H9 (cell line): ENCODE measurements around the gene BCL2L1. TPM values are rescaled to one million over a fixed set of nuclear protein-coding genes. Genes with fewer than 3 reads are reported as not detected.

Experiments used
- DNase-seq: peaks from one replicate; pipeline ENCODE4 v3.0.0-alpha.2; 2017
- H2AFZ ChIP-seq: one replicate; pipeline ENCODE4 v1.6.1; 2013; ENCODE audit warnings: mild to moderate bottlenecking, low read length, control low read depth, moderate library complexity
- H2AK5ac ChIP-seq: 2 replicates; pipeline ENCODE4 v1.6.1; 2013; ENCODE audit warnings: low read length, control low read depth, mixed read lengths; ENCODE audit not compliant: insufficient read length
- H2BK120ac ChIP-seq: one replicate; pipeline ENCODE4 v1.6.1; 2013; ENCODE audit warnings: low read depth, mild to moderate bottlenecking, low read length, control low read depth, inconsistent platforms; ENCODE audit not compliant: poor library complexity, severe bottlenecking
- H2BK12ac ChIP-seq: 2 replicates; pipeline ENCODE4 v1.6.1; 2013; ENCODE audit warnings: low read length, control low read depth, mixed read lengths, low read depth; ENCODE audit not compliant: insufficient read length
- H2BK15ac ChIP-seq: 2 replicates; pipeline ENCODE4 v1.6.1; 2013; ENCODE audit warnings: low read depth, low read length, control low read depth
- H2BK20ac ChIP-seq: one replicate; pipeline ENCODE4 v1.6.1; 2013; ENCODE audit warnings: low read depth, mild to moderate bottlenecking, low read length, control low read depth, inconsistent platforms; ENCODE audit not compliant: poor library complexity, severe bottlenecking
- H2BK5ac ChIP-seq: 2 replicates; pipeline ENCODE4 v1.6.1; 2013; ENCODE audit warnings: low read length, control low read depth, mixed read lengths; ENCODE audit not compliant: insufficient read length
- H3K14ac ChIP-seq: 2 replicates; pipeline ENCODE4 v1.6.1; 2013; ENCODE audit warnings: low read length, control low read depth; ENCODE audit not compliant: insufficient read depth
- H3K18ac ChIP-seq: 2 replicates; pipeline ENCODE4 v1.6.1; 2013; ENCODE audit warnings: low read depth, mild to moderate bottlenecking, mixed read lengths, low read length, control low read depth; ENCODE audit not compliant: insufficient read length
- H3K23ac ChIP-seq: 2 replicates; pipeline ENCODE4 v1.6.1; 2013; ENCODE audit warnings: low read length, control low read depth, mixed read lengths, low read depth; ENCODE audit not compliant: insufficient read length
- H3K23me2 ChIP-seq: 2 replicates; pipeline ENCODE4 v1.6.1; 2013; ENCODE audit warnings: low read depth, mild to moderate bottlenecking, mixed read lengths, low read length, control low read depth; ENCODE audit not compliant: insufficient read length, poor library complexity, severe bottlenecking
- H3K27ac ChIP-seq: 2 replicates; pipeline ENCODE4 v1.5.1; 2013; ENCODE audit warnings: low read length, control low read depth, mixed read lengths, low read depth; ENCODE audit not compliant: insufficient read length
- H3K27me3 ChIP-seq: 2 replicates; pipeline ENCODE4 v1.6.1; 2013; ENCODE audit warnings: low read length, control low read depth, inconsistent platforms; ENCODE audit not compliant: insufficient read depth
- H3K4ac ChIP-seq: 2 replicates; pipeline ENCODE4 v1.6.1; 2013; ENCODE audit warnings: low read depth, mild to moderate bottlenecking, control low read depth, inconsistent platforms, low read length, moderate library complexity
- H3K4me1 ChIP-seq: 2 replicates; pipeline ENCODE4 v1.6.1; 2013; ENCODE audit warnings: low read length, control low read depth, inconsistent platforms; ENCODE audit not compliant: insufficient read depth
- H3K4me2 ChIP-seq: 2 replicates; pipeline ENCODE4 v1.6.1; 2013; ENCODE audit warnings: low read length, control low read depth, mixed read lengths; ENCODE audit not compliant: insufficient read length, insufficient read depth
- H3K56ac ChIP-seq: 2 replicates; pipeline ENCODE4 v1.6.1; 2013; ENCODE audit warnings: low read depth, mild to moderate bottlenecking, mixed read lengths, low read length, control low read depth; ENCODE audit not compliant: insufficient read length
- H3K79me1 ChIP-seq: 2 replicates; pipeline ENCODE4 v1.6.1; 2013; ENCODE audit warnings: low read depth, mild to moderate bottlenecking, moderate library complexity, low read length, control low read depth, inconsistent platforms; ENCODE audit not compliant: insufficient read depth, poor library complexity, severe bottlenecking
- H3K79me2 ChIP-seq: 2 replicates; pipeline ENCODE4 v1.6.1; 2013; ENCODE audit warnings: low read length, control low read depth, inconsistent platforms; ENCODE audit not compliant: insufficient read depth
- H3K9ac ChIP-seq: 2 replicates; pipeline ENCODE4 v1.6.1; 2013; ENCODE audit warnings: low read length, control low read depth, mixed read lengths; ENCODE audit not compliant: insufficient read length; ENCODE audit errors: extremely low read depth
- H3K9me3 ChIP-seq: one replicate; pipeline ENCODE4 v1.6.1; 2013; ENCODE audit warnings: low read depth, low read length, inconsistent platforms; ENCODE audit not compliant: control insufficient read depth
- H3T11ph ChIP-seq: one replicate; pipeline ENCODE4 v1.6.1; 2013; ENCODE audit warnings: mild to moderate bottlenecking, low read length, control low read depth, inconsistent platforms
- H4K20me1 ChIP-seq: one replicate; pipeline ENCODE4 v1.6.1; 2013; ENCODE audit not compliant: control insufficient read depth, insufficient read length, insufficient read depth
- H4K5ac ChIP-seq: 2 replicates; pipeline ENCODE4 v1.6.1; 2013; ENCODE audit warnings: low read depth, mild to moderate bottlenecking, mixed read lengths, low read length, control low read depth; ENCODE audit not compliant: insufficient read length
- H4K8ac ChIP-seq: replicated peaks from 2 replicates; pipeline ENCODE4 v1.6.1; 2013; ENCODE audit warnings: low read length, control low read depth, mixed read lengths, low read depth; ENCODE audit not compliant: insufficient read length
- H4K91ac ChIP-seq: 2 replicates; pipeline ENCODE4 v1.6.1; 2013; ENCODE audit warnings: low read depth, mild to moderate bottlenecking, moderate library complexity, mixed read lengths, low read length, control low read depth; ENCODE audit not compliant: insufficient read length
- H3K27ac Mint-ChIP-seq, 3 experiments: 2 replicates in 2 of 3; 3 replicates in 1 of 3; pipeline ENCODE4 v1.8.0; 2020 to 2021; ENCODE audit warnings: mixed read lengths in 3 of 3, mild to moderate bottlenecking in 1 of 3, moderate library complexity in 1 of 3
- H3K27me3 Mint-ChIP-seq: 2 replicates; pipeline ENCODE4 v1.8.0; 2021; ENCODE audit warnings: low read depth, mild to moderate bottlenecking, moderate library complexity, mixed read lengths
- H3K36me3 Mint-ChIP-seq, 3 experiments: 2 replicates in 2 of 3; 3 replicates in 1 of 3; pipeline ENCODE4 v1.8.0; 2020 to 2021; ENCODE audit warnings: low read depth in 3 of 3, mixed read lengths in 3 of 3; ENCODE audit not compliant: insufficient read depth in 1 of 3
- H3K4me1 Mint-ChIP-seq, 2 experiments: 2 replicates each; pipeline ENCODE4 v1.8.0; 2020; ENCODE audit warnings: mixed read lengths in 2 of 2
- H3K4me3 Mint-ChIP-seq, 2 experiments: 2 replicates in 1 of 2; 3 replicates in 1 of 2; pipeline ENCODE4 v1.8.0; 2020 to 2021; ENCODE audit warnings: mild to moderate bottlenecking in 2 of 2, mixed read lengths in 2 of 2, moderate library complexity in 1 of 2
- H3K9me3 Mint-ChIP-seq, 2 experiments: 2 replicates in 1 of 2; 3 replicates in 1 of 2; pipeline ENCODE4 v1.8.0; 2020; ENCODE audit warnings: mild to moderate bottlenecking in 2 of 2, mixed read lengths in 2 of 2, moderate library complexity in 1 of 2
- WGBS: extraction: QIAGEN DNeasy Blood & Tissue Kit; methylation state at CpG from one replicate; pipeline ENCODE4 v1.1.7; 2013; ENCODE audit warnings: missing lambda C conversion rate, low lambda C conversion rate, mixed read lengths; ENCODE audit not compliant: insufficient read length; ENCODE audit errors: extremely low coverage; 5-methylcytosine and 5-hydroxymethylcytosine counted together
- total RNA-seq: library from RNA; stranded (reverse); gene quantifications from 2 replicates; pipeline ENCODE4 v1.2.1, GENCODE V29; 2021
- TF ChIP-seq, protein P1 (sequence below): fragments of 200-600 bp; sonication (generic); conservative IDR thresholded peaks from 3 replicates; pipeline ENCODE4 v1.8.0; 2021; ENCODE audit warnings: antibody characterized with exemption, mild to moderate bottlenecking

Gene BCL2L1
- total RNA-seq, 1 experiment from 2014 or later, result 105 TPM

DNA sequence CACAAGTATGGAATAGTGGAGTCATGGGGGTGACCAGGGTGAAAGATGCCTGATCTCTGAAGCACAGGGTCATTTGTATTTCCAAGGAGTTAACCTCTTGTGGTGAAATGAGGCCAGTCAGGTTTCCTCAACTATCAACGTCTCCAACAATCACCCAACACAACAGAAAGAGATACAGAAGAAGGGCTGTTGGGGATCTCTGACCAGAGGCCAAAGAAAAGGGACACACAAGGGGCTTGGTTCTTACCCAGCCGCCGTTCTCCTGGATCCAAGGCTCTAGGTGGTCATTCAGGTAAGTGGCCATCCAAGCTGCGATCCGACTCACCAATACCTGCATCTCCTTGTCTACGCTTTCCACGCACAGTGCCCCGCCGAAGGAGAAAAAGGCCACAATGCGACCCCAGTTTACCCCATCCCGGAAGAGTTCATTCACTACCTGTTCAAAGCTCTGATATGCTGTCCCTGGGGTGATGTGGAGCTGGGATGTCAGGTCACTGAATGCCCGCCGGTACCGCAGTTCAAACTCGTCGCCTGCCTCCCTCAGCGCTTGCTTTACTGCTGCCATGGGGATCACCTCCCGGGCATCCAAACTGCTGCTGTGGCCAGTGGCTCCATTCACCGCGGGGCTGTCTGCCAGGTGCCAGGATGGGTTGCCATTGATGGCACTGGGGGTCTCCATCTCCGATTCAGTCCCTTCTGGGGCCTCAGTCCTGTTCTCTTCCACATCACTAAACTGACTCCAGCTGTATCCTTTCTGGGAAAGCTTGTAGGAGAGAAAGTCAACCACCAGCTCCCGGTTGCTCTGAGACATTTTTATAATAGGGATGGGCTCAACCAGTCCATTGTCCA lies 1.0 kb downstream of the BCL2L1 start:
- no peak overlapping the region for H3K4ac ChIP-seq
- H3K27me3 Mint-ChIP-seq, result no peaks in the 10 kb centered on the region
- H3K36me3 Mint-ChIP-seq, result peaks cover 3 to 36% (median 35%) of the 10 kb centered on the region in 3 experiments; a peak in 6 of 7 replicates
- H2BK20ac ChIP-seq, result no peak overlapping the region
- H3T11ph ChIP-seq, result no peak overlapping the region
- H3K27ac Mint-ChIP-seq, result peak overlapping the region; percentile 19 to 97 (median 64); a peak in 4 of 7 replicates
- H3K23me2 ChIP-seq, result peaks cover 33% of the 10 kb centered on the region
- H2AK5ac ChIP-seq, result no peak overlapping the region
- DNase-seq, result peak; percentile 44
- H3K27me3 ChIP-seq, result no peaks in the 10 kb centered on the region
- H3K23ac ChIP-seq, result no peak overlapping the region
- H4K91ac ChIP-seq, result no peak overlapping the region
- H3K27ac ChIP-seq, result no peak overlapping the region
- no peaks in the 10 kb centered on the region for H3K79me1 ChIP-seq
- no peak overlapping the region for H2BK15ac ChIP-seq
- TF ChIP-seq, protein P1, sequence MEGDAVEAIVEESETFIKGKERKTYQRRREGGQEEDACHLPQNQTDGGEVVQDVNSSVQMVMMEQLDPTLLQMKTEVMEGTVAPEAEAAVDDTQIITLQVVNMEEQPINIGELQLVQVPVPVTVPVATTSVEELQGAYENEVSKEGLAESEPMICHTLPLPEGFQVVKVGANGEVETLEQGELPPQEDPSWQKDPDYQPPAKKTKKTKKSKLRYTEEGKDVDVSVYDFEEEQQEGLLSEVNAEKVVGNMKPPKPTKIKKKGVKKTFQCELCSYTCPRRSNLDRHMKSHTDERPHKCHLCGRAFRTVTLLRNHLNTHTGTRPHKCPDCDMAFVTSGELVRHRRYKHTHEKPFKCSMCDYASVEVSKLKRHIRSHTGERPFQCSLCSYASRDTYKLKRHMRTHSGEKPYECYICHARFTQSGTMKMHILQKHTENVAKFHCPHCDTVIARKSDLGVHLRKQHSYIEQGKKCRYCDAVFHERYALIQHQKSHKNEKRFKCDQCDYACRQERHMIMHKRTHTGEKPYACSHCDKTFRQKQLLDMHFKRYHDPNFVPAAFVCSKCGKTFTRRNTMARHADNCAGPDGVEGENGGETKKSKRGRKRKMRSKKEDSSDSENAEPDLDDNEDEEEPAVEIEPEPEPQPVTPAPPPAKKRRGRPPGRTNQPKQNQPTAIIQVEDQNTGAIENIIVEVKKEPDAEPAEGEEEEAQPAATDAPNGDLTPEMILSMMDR, result no peak
- no peak overlapping the region for H3K56ac ChIP-seq
- peaks cover 50 to 53% of the 10 kb centered on the region in 2 experiments for H3K4me1 Mint-ChIP-seq
- H3K4me1 ChIP-seq, result peaks cover 15% of the 10 kb centered on the region
- H4K20me1 ChIP-seq, result no peaks in the 10 kb centered on the region
- peak overlapping the region; percentile 48 for H3K4me2 ChIP-seq
- no peak overlapping the region for H3K9ac ChIP-seq
- H2BK120ac ChIP-seq, result no peak overlapping the region
- no peak overlapping the region for H2BK12ac ChIP-seq
- H2BK5ac ChIP-seq, result no peak overlapping the region
- peak overlapping the region; percentile 76 to 87 for H3K4me3 Mint-ChIP-seq
- H3K14ac ChIP-seq, result no peak overlapping the region
- peaks cover 7% of the 10 kb centered on the region; the same call in 1 of the 2 replicates for H3K79me2 ChIP-seq
- H3K9me3 ChIP-seq, result no peaks in the 10 kb centered on the region
- no CpG with 5 or more reads among the region's 22 CpGs for WGBS
- no peak overlapping the region for H3K18ac ChIP-seq
- H3K9me3 Mint-ChIP-seq, result no peaks in the 10 kb centered on the region
- no peak overlapping the region for H4K5ac ChIP-seq
- no peak overlapping the region for H4K8ac ChIP-seq
- H2AFZ ChIP-seq, result no peak overlapping the region
